GM19099 (cell line): ENCODE data around the gene BRD3.

ENCODE experiments used
- POLR2A ChIP-seq: IDR thresholded peaks from 3 replicates; pipeline ENCODE4 v1.6.1; 2011; ENCODE audit warnings: low read depth; ENCODE audit not compliant: insufficient read length; ENCODE audit errors: extremely low read depth

The BRD3 gene

DNA sequence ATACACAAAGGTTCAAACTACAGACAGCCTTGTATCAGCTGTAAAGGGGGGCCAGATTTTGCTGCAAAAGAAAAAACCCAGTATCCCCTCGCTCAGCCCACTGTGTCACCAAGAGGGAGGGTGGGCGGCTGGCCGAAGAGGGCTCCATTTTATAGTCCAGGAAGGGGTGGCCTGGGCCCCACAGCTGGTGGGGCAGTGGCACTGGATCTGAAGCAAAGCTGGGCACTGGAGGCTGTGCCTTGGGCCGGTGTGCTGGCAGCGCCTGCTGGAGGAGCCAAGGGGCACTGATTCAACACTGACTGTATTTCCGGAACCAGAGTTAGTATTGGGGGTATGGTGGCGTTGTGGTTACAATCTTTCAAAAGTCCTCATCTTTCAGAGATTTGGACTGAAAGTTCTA is 9.1 kb downstream of the BRD3 start:
- no peak for TF ChIP-seq POLR2A

- no peak for TF ChIP-seq POLR2A
Observed at GRCh38 chr9:134057751-134058701, 9.8 kb downstream of the BRD3 start.

DNA sequence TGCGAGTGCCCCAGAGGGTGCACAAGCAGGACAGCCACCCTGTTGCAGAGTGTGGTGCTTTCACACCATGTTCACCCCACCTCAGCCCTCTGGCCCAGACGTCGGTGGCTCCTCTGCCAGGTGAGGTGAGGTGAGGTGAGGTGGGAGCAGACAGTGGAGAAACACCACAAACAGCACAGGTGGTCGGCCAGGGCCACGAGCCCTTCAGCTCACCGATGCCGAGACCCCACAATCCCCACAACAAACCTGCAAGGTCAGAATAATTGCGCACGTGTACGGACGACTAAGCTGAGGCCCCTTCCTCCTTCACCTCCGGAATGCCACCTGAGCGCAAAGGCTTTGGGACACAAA is 10.5 kb downstream of the BRD3 start:
- TF ChIP-seq POLR2A = no peak

DNA sequence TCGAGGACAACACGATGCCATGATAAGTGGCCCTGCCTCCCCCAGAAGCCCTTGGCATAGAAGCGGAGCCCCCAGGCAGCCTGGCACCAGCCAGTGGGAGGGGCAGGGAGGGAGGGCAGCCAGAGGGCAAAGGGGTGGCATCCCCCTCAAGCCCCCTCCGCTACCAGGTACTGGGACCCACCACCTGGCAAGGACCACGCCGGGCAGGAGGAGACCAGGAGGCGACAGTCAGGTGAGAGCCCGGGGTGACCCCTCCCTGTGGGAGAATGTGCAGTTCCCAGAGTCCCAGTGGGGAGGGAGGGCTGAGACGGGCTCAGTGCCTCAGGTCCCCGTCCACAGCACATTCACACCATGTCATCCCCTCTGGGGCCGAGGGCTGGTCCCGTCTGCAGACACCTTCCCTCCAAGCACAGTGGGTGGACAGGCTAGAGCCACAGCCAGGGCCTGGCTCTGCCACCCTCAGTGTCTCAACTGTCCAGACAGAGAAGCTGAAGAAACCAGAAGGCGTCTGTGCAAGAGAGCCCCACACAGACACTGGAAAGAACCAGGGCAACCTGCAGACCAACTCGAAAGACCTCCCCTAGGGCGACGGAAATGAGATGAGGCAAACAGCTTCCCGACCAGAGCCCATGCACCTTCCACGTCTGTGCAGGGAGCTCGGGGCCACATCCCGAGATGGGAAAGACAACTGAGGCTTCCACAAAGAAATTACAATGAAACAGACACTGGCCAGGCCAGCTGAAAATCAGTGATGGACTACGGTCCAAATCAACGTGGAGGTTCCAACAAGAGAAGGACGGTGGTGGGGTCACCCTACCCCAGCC is 11.1 kb downstream of the BRD3 start:
- TF ChIP-seq POLR2A = no peak

- no peak for TF ChIP-seq POLR2A
Observed at GRCh38 chr9:134055981-134056461, 11.8 kb downstream of the BRD3 start.

DNA sequence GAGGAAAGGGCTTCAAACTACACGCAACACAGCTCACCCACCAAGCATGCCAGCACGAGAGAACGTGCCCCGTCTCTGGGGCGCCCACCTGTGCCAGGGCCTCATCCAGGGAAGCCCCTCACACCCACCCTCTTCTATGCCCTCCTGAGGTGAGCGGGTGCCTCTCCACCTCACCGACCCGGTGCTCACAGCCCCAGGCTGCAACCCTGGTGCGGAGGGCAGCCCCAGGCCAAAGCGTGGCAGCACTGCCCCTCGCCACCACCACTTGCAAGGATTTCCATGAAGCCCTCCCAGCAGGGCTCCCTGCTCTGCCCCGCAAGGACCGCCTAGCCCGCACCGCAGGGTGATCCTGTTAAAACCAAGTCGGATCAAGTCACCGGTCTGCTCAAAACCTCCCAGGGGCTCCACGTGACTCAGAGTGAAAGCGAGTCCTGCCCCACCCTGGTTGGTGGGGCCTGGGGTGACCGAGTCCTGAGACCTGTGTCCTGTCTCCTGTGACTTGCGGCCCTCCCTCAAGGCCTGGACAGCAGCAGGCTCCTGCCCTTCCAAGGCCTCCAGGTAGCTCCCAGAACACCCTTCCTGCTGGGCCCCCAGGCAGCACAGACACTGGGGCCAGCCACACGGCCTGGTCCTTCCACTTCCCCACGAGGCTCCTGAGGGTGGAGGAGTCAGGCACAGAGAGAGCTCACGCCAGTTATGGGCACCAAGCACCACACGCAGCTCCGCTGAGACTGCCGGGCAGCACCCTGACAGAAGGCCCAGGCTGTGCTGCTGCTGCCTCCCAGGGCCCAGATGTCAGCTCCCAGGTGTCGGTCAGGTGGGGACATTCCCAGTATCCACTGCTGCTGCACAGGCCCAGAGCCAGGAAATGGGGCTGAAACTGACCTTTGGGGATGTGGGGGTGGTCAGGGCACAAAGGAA is 12.7 kb downstream of the BRD3 start:
- no peak for TF ChIP-seq POLR2A

DNA sequence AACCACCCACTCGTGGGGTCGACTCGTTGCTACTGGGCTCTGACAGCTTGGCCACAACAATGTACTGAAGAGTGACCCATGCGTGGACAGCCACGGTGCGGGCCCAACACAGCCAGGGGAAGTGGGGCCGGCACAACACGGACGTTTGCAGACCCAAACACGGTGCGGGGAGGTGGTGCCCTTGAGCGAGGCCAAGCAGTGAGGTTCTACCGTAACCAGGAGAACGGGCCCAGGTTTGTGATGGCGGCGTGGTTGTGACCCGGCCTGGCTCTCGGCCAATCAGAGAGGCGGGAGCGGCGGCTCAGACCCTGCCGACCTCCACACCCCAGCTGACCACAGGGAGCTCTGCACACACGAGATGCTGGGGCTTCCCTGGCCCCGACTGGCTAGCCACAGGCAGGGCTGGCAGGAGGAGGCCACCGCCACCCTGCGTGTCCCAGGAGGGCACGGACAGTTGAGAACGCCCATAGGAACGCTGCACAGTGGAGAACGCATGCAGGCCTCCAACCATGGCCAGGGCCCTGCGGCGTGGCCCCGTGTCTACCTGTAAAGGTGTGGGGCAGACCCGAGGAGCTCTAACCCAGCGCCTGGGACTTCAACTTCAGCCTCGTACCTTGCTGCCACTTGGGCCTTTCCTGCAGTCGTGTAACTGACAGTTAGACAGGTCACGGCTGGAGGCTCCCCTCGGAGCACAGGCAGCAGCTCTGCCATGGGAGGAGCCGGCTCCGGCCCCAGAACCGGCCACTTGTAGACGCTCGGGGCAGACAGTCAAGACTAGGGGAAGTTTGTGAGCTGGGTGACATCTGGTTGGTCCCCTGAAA is 13.7 kb downstream of the BRD3 start:
- TF ChIP-seq POLR2A = no peak

GRCh38 chr9:134053401-134053871 is 14.4 kb downstream of the BRD3 start:
- TF ChIP-seq POLR2A = no peak

DNA sequence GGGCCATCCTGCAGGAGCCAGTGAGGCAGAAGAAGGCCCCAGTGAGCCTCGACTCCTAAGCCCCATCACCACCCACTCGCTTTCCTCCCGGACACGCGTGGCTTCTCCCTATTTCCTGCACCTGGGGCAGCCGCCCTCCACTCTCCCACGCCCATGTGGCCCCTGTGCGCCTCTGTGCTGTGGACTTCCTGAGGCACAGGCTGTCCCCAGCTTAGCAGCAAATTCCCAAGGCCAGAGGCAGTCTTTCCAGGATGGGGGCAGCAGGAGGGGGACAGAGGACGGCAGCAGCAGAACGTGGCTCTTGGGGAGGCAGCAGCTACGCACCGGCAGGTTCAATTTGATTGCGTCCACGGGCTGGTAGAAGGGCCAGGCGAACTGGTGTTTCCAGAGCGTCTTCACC is 14.9 kb downstream of the BRD3 start:
- no peak for TF ChIP-seq POLR2A

- no peak for TF ChIP-seq POLR2A
Observed at GRCh38 chr9:134052491-134052890, 15.3 kb downstream of the BRD3 start.

DNA sequence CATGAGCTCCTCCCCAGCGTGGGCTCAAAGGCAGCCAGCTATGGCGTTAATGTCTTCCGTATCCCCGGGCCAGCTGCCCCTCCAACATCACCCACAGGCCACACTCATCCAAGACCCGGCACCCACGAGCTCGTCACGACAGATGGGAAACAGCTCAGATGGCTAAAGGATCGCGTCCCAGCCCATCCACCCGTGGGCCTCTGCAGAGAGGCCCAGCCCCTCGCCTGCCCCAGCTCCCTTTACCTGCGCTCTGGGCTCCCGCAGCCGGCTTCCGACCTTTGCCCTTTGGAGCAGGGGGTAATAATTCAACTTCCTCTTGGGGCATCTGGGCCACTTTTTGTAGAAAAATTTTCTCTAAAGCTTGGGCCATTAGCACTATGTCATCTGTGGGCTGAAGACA is 16.5 kb downstream of the BRD3 start:
- TF ChIP-seq POLR2A = no peak

DNA sequence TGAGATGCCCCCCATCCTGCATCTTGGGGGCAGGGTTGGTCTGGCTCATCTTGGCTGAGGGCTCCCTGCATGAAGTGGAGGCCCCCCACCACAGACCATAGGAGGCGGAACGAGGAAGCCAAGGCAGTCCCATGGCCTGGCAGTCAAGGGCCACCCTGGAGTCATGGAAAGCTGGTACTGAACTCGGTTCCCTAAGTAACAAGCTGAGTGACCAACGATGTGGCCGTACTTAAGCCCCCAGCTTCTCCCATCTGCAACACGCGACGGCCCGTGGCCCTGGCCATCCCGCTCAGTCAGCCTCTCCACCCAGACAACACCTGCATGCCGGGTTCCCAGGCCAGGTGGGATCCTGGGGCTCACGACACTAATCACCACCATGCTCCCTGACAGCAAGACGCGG is 17.1 kb downstream of the BRD3 start:
- TF ChIP-seq POLR2A = no peak

DNA sequence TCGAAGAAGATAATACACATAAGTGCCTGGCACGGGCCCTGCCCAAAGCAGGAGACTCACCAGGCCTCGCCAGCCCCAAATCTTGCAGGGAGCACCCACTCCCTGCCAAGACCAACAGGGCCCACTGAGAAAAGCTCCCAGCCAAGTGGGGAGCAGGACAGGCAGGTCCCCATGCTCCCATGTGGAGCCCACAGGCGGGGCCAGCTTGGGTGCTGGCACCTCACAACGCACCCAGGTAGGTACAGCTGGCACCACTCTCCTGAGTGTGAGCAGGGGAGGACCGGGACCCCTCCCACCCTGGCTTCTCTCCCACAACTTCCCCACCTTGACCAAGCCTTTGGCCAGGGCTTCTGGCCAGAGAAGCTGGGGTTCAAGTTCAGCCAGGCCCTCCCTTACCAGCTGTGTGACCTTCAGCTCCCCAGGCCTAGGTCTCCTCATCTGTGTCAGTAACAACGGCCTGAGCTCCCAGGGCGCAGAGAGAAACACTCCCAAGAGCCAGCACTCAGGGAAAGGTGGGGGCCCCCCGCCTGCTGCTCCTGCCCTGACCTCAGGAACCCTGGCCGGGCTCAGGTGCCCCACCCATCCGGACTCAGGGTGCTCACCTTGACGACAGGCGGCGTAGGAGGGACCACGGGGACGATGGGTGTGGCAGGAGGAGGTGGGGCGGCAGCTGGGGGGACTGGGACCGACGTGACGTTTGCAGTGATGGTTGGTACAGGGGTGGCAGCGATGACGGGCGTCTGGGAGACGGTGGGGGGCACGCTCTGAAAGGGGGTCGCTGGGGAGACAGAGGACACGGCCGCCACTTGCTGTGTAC is 17.8 kb downstream of the BRD3 start:
- no peak for TF ChIP-seq POLR2A
